Smooth muscle cell (in vitro differentiated cells): ENCODE measurements around the gene HECTD2. TPM values are rescaled to one million over a fixed set of nuclear protein-coding genes. Genes with fewer than 3 reads are reported as not detected.
"Not testable (repeated sequence)": the region's sequence is repeated elsewhere in the genome, so short reads cannot be mapped to it uniquely, and the experiment has no call there.

ENCODE experiments used
- DNase-seq: peaks from one replicate; lab custom pipeline; 2025; ENCODE audit not compliant: unreplicated experiment; lab: John Stamatoyannopoulos, UW
- H2AFZ ChIP-seq: fragments of 200-600 bp; sonication (generic); 2 replicates; pipeline ENCODE4 v1.6.0; 2016; ENCODE audit warnings: antibody characterized with exemption, low read depth, mild to moderate bottlenecking
- H3F3A ChIP-seq: fragments of 200-600 bp; sonication (generic); 2 replicates; pipeline ENCODE4 v1.6.0; 2017; ENCODE audit warnings: antibody characterized with exemption, low read depth
- H3K27ac ChIP-seq: fragments of 200-600 bp; sonication (generic); 2 replicates; pipeline ENCODE4 v1.5.1; 2016; ENCODE audit warnings: low read depth, mild to moderate bottlenecking
- H3K27me3 ChIP-seq: fragments of 200-600 bp; sonication (generic); 2 replicates; pipeline ENCODE4 v1.6.1; 2016; ENCODE audit warnings: low read depth, mild to moderate bottlenecking
- H3K36me3 ChIP-seq: fragments of 200-600 bp; sonication (generic); 2 replicates; pipeline ENCODE4 v1.5.1; 2016; ENCODE audit warnings: low read depth
- H3K4me1 ChIP-seq: fragments of 200-600 bp; sonication (generic); 2 replicates; pipeline ENCODE4 v1.5.1; 2016; ENCODE audit warnings: low read depth
- H3K4me2 ChIP-seq: fragments of 200-600 bp; sonication (generic); 2 replicates; pipeline ENCODE4 v1.6.0; 2016; ENCODE audit warnings: mild to moderate bottlenecking
- H3K4me3 ChIP-seq: fragments of 200-600 bp; sonication (generic); 2 replicates; pipeline ENCODE4 v1.5.1; 2016; ENCODE audit warnings: mild to moderate bottlenecking
- H3K79me2 ChIP-seq: fragments of 200-600 bp; sonication (generic); 2 replicates; pipeline ENCODE4 v1.6.0; 2016; ENCODE audit warnings: low read depth, mild to moderate bottlenecking
- H3K9ac ChIP-seq: fragments of 200-600 bp; sonication (generic); 2 replicates; pipeline ENCODE4 v1.6.0; 2016; ENCODE audit warnings: low read depth
- H3K9me3 ChIP-seq: fragments of 200-600 bp; sonication (generic); replicated peaks from 2 replicates; pipeline ENCODE4 v1.5.1; 2016; ENCODE audit warnings: low read depth
- H4K20me1 ChIP-seq: fragments of 200-600 bp; sonication (generic); 2 replicates; pipeline ENCODE4 v1.6.0; 2016; ENCODE audit warnings: low read depth
- CTCF ChIP-seq: fragments of 200-600 bp; sonication (generic); IDR thresholded peaks from 2 replicates; pipeline ENCODE4 v1.5.1; 2017; ENCODE audit warnings: borderline replicate concordance, mild to moderate bottlenecking, antibody characterized with exemption; ENCODE audit not compliant: insufficient read depth, poor library complexity, severe bottlenecking
- WGBS: methylation state at CpG from one replicate; pipeline ENCODE4 v1.1.7; 2016; ENCODE audit warnings: low lambda C conversion rate; 5-methylcytosine and 5-hydroxymethylcytosine counted together
- polyA plus RNA-seq: library from polyadenylated mRNA; unstranded; fragments of >200 nt; fragmentation: Nextera tagmentation; extraction: Ambion mirVana; gene quantifications from 2 replicates; pipeline ENCODE4 v1.2.1, GENCODE V29; 2016
- total RNA-seq: library from RNA; depleted of rRNA; stranded (reverse); fragments of >200 nt; gene quantifications from 2 replicates; pipeline ENCODE4 v1.2.3, GENCODE V29; 2014

HECTD2 gene
- total and polyA plus RNA-seq, 2 experiments from 2014 or later, result 4.4 to 12.7 TPM

GRCh38 chr10:91432175-91432574 is 22.0 kb downstream of the HECTD2 start:
- Histone ChIP-seq H3F3A (no peaks in the 10 kb centered on the region), H3K27ac (no peak overlapping the region), H3K9me3 (no peaks in the 10 kb centered on the region), H3K27me3 (no peaks in the 10 kb centered on the region), H3K4me2 (no peak overlapping the region), H3K9ac (no peak overlapping the region), H3K36me3 (no peaks in the 10 kb centered on the region), H3K4me1 (no peaks in the 10 kb centered on the region), H3K79me2 (no peaks in the 10 kb centered on the region), H4K20me1 (no peaks in the 10 kb centered on the region), H3K4me3 (no peak overlapping the region), H2AFZ (no peak overlapping the region)
- DNase-seq, result no peak
- TF ChIP-seq CTCF, result no peak
- WGBS, result 72% methylated on average over 2 of the region's 2 CpGs

- Histone ChIP-seq H4K20me1 (no peaks in the 10 kb centered on the region), H3K27me3 (no peaks in the 10 kb centered on the region), H3F3A (no peaks in the 10 kb centered on the region), H3K4me3 (no peak overlapping the region), H3K4me2 (no peak overlapping the region), H3K9ac (no peak overlapping the region), H2AFZ (no peak overlapping the region), H3K79me2 (no peaks in the 10 kb centered on the region), H3K27ac (no peak overlapping the region), H3K36me3 (peaks cover 2% of the 10 kb centered on the region), H3K9me3 (no peaks in the 10 kb centered on the region), H3K4me1 (no peaks in the 10 kb centered on the region)
- DNase-seq, result no peak
- 82% methylated on average over 2 of the region's 2 CpGs for WGBS
- no peak for TF ChIP-seq CTCF
These were observed 23.5 kb downstream of the HECTD2 start for GRCh38 chr10:91433620-91434019.

GRCh38 chr10:91434041-91434440 is 23.9 kb downstream of the HECTD2 start:
- Histone ChIP-seq H3K9me3 (no peaks in the 10 kb centered on the region), H2AFZ (no peak overlapping the region), H3K27ac (no peak overlapping the region), H3K4me3 (no peak overlapping the region), H3K36me3 (peaks cover 2% of the 10 kb centered on the region), H3K79me2 (no peaks in the 10 kb centered on the region), H3K27me3 (no peaks in the 10 kb centered on the region), H3K4me1 (no peaks in the 10 kb centered on the region), H4K20me1 (no peaks in the 10 kb centered on the region), H3F3A (no peaks in the 10 kb centered on the region), H3K4me2 (no peak overlapping the region), H3K9ac (no peak overlapping the region)
- WGBS, result 90% methylated on average over 1 of the region's 1 CpG
- DNase-seq, result no peak
- TF ChIP-seq CTCF, result no peak

GRCh38 chr10:91435241-91435640 is 25.1 kb downstream of the HECTD2 start:
- H2AFZ ChIP-seq, result no peak overlapping the region
- no peaks in the 10 kb centered on the region for H3K9me3 ChIP-seq
- H3F3A ChIP-seq, result no peaks in the 10 kb centered on the region
- no peaks in the 10 kb centered on the region for H4K20me1 ChIP-seq
- no peak overlapping the region for H3K27ac ChIP-seq
- WGBS, result 93% methylated on average over 2 of the region's 2 CpGs
- no peaks in the 10 kb centered on the region for H3K4me1 ChIP-seq
- no peak for TF ChIP-seq CTCF
- peaks cover 6% of the 10 kb centered on the region for H3K36me3 ChIP-seq
- no peak overlapping the region for H3K4me2 ChIP-seq
- H3K4me3 ChIP-seq, result no peak overlapping the region
- H3K27me3 ChIP-seq, result no peaks in the 10 kb centered on the region
- no peaks in the 10 kb centered on the region for H3K79me2 ChIP-seq
- H3K9ac ChIP-seq, result no peak overlapping the region
- DNase-seq, result no peak

GRCh38 chr10:91438228-91438627 is 28.1 kb downstream of the HECTD2 start:
- not testable (repeated sequence) for H3K27me3 ChIP-seq, H3K4me1 ChIP-seq, H4K20me1 ChIP-seq, H3K27ac ChIP-seq, H3K79me2 ChIP-seq, H3K9me3 ChIP-seq, H3K4me3 ChIP-seq, H3F3A ChIP-seq, H3K36me3 ChIP-seq, H3K9ac ChIP-seq, H3K4me2 ChIP-seq, H2AFZ ChIP-seq, DNase-seq
- 97% methylated on average over 2 of the region's 2 CpGs for WGBS
